Caco-2 (cell line): ENCODE data around the gene AFP. TPM values are rescaled to one million over a fixed set of nuclear protein-coding genes. Genes with fewer than 3 reads are reported as not detected.
A peak's percentile ranks its signal among the peaks of the same experiment; 100 is the strongest.

Experiments used
- BruUV-seq: library from RNA; stranded (reverse); fragments of 400-500 nt; replicated peaks from 2 replicates; lab custom pipeline; 2021; lab: Mats Ljungman, UMichigan
- CTCF ChIA-PET: fragments of 300-600 bp; sonication (Branson Sonifier 250); formaldehyde crosslinking; loops from one replicate; lab custom pipeline; 2022; ENCODE audit warnings: antibody characterized with exemption; lab: Charles Lee
- POLR2A ChIA-PET: fragments of 300-600 bp; sonication (Branson Sonifier 250); formaldehyde crosslinking; loops from one replicate; lab custom pipeline; 2022; ENCODE audit warnings: antibody characterized with exemption; lab: Charles Lee
- DNase-seq, 2 experiments: peaks; one replicate each; pipeline versions ENCODE4 v3.0.0 to v3.0.0-alpha.2; 2020 to 2022
- H3K27me3 ChIP-seq: replicated peaks from 2 replicates; pipeline ENCODE4 v1.6.0; 2011; ENCODE audit warnings: low read length; ENCODE audit not compliant: control insufficient read depth, insufficient read depth
- H3K36me3 ChIP-seq: 2 replicates; pipeline ENCODE4 v1.5.1; 2011; ENCODE audit warnings: low read length; ENCODE audit not compliant: control insufficient read depth, insufficient read depth
- H3K4me1 ChIP-seq: fragments of 250-450 bp; sonication (Bioruptor Pico); 2 replicates; pipeline ENCODE4 v1.5.1; 2020; ENCODE audit warnings: mild to moderate bottlenecking
- H3K4me3 ChIP-seq: 2 replicates; pipeline ENCODE4 v1.5.1; 2011; ENCODE audit warnings: low read depth, mild to moderate bottlenecking, control low read depth, low read length
- H3K9me3 ChIP-seq: fragments of 250-450 bp; sonication (Bioruptor Pico); 2 replicates; pipeline ENCODE4 v1.5.1; 2020; ENCODE audit warnings: mild to moderate bottlenecking, moderate library complexity
- H3K27ac Mint-ChIP-seq: one replicate; pipeline ENCODE4 v1.8.0; 2022; ENCODE audit warnings: mixed read lengths; ENCODE audit not compliant: unreplicated experiment
- H3K27me3 Mint-ChIP-seq: one replicate; pipeline ENCODE4 v1.8.0; 2022; ENCODE audit warnings: mixed read lengths; ENCODE audit not compliant: insufficient read depth, unreplicated experiment
- H3K36me3 Mint-ChIP-seq: one replicate; pipeline ENCODE4 v1.8.0; 2022; ENCODE audit warnings: mild to moderate bottlenecking, mixed read lengths; ENCODE audit not compliant: insufficient read depth, unreplicated experiment
- H3K4me1 Mint-ChIP-seq: one replicate; pipeline ENCODE4 v1.8.0; 2022; ENCODE audit warnings: low read depth, mixed read lengths; ENCODE audit not compliant: unreplicated experiment
- H3K4me3 Mint-ChIP-seq: one replicate; pipeline ENCODE4 v1.8.0; 2022; ENCODE audit warnings: mild to moderate bottlenecking, moderate library complexity, mixed read lengths; ENCODE audit not compliant: unreplicated experiment
- H3K9me3 Mint-ChIP-seq: one replicate; pipeline ENCODE4 v1.8.0; 2022; ENCODE audit warnings: mixed read lengths; ENCODE audit not compliant: unreplicated experiment
- intact Hi-C: fragments of 100-400 bp; cut with micrococcal nuclease; formaldehyde crosslinking; loops from one replicate; pipeline ENCODE4 v1.10.0; 2022; ENCODE audit not compliant: unreplicated experiment
- total RNA-seq: library from RNA; stranded (reverse); gene quantifications from 2 replicates; pipeline ENCODE4 v1.2.3, GENCODE V29; 2022
- TF ChIP-seq, protein P1 (sequence below), 2 experiments: fragments of 200-600 bp in 1 of 2; IDR thresholded peaks; 1 replicate in 1 of 2; 2 replicates in 1 of 2; pipeline versions ENCODE4 v1.5.1 to v1.8.0; 2011 to 2022; ENCODE audit warnings: antibody characterized with exemption in 1 of 2, control low read depth in 1 of 2, inconsistent platforms in 1 of 2, low read depth in 1 of 2, low read length in 1 of 2, mild to moderate bottlenecking in 1 of 2, moderate library complexity in 1 of 2; ENCODE audit not compliant: insufficient read depth in 1 of 2, severe bottlenecking in 1 of 2, unreplicated experiment in 1 of 2

AFP gene
- total RNA-seq, 1 experiment from 2014 or later, result 158 TPM

- no peak overlapping the region for H3K27ac Mint-ChIP-seq
- no peaks in the 10 kb centered on the region for H3K27me3 Mint-ChIP-seq
- CTCF ChIA-PET, result interaction anchor here (0.9 kb wide), 1 partner anchor 144 kb away, joined by 3 read pairs; no protein-coding TSS in a partner anchor
Measured at GRCh38 chr4:73485085-73485484, 49.1 kb downstream of the AFP start.

GRCh38 chr4:73485596-73485995, 49.6 kb downstream of the AFP start:
- no peaks in the 10 kb centered on the region for H3K36me3 ChIP-seq
- H3K9me3 Mint-ChIP-seq, result peaks cover 9% of the 10 kb centered on the region
- H3K36me3 Mint-ChIP-seq, result no peaks in the 10 kb centered on the region
- no peaks in the 10 kb centered on the region for H3K27me3 Mint-ChIP-seq
- peaks cover 35% of the 10 kb centered on the region for H3K4me1 ChIP-seq
- ChIA-PET CTCF (no interaction called here), POLR2A (no interaction called here)
- H3K27me3 ChIP-seq, result no peaks in the 10 kb centered on the region
- peaks cover 23% of the 10 kb centered on the region for H3K4me1 Mint-ChIP-seq
- H3K27ac Mint-ChIP-seq, result no peak overlapping the region
- no TSS peak for BruUV-seq
- H3K4me3 Mint-ChIP-seq, result no peak overlapping the region
- no peak overlapping the region for H3K4me3 ChIP-seq
- intact Hi-C loops, result no loop called here
- no peak for DNase-seq
- no peaks in the 10 kb centered on the region for H3K9me3 ChIP-seq
- TF ChIP-seq, protein P1, sequence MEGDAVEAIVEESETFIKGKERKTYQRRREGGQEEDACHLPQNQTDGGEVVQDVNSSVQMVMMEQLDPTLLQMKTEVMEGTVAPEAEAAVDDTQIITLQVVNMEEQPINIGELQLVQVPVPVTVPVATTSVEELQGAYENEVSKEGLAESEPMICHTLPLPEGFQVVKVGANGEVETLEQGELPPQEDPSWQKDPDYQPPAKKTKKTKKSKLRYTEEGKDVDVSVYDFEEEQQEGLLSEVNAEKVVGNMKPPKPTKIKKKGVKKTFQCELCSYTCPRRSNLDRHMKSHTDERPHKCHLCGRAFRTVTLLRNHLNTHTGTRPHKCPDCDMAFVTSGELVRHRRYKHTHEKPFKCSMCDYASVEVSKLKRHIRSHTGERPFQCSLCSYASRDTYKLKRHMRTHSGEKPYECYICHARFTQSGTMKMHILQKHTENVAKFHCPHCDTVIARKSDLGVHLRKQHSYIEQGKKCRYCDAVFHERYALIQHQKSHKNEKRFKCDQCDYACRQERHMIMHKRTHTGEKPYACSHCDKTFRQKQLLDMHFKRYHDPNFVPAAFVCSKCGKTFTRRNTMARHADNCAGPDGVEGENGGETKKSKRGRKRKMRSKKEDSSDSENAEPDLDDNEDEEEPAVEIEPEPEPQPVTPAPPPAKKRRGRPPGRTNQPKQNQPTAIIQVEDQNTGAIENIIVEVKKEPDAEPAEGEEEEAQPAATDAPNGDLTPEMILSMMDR (IDR thresholded peaks at IDR 0.05; ENCODE audit: insufficient read depth in 1 of 2, low read depth in 1 of 2, low read length in 1 of 2, severe bottlenecking in 1 of 2, unreplicated experiment in 1 of 2), result no peak

More at GRCh38 chr4:73485085-73485484, 49.1 kb downstream of the AFP start:
- Histone ChIP-seq H3K27me3 (no peaks in the 10 kb centered on the region), H3K4me3 (no peak overlapping the region), H3K9me3 (no peaks in the 10 kb centered on the region), H3K36me3 (no peaks in the 10 kb centered on the region), H3K4me1 (peaks cover 37% of the 10 kb centered on the region)
- Mint-ChIP-seq H3K4me3 (no peak overlapping the region), H3K9me3 (peaks cover 9% of the 10 kb centered on the region), H3K4me1 (peaks cover 24% of the 10 kb centered on the region), H3K36me3 (no peaks in the 10 kb centered on the region)
- TF ChIP-seq, protein P1 (IDR thresholded peaks at IDR 0.05; ENCODE audit: insufficient read depth in 1 of 2, low read depth in 1 of 2, low read length in 1 of 2, severe bottlenecking in 1 of 2, unreplicated experiment in 1 of 2), result no peak
- intact Hi-C loops, result no loop called here
- POLR2A ChIA-PET, result no interaction called here
- BruUV-seq, result no TSS peak
- no peak for DNase-seq

DNA sequence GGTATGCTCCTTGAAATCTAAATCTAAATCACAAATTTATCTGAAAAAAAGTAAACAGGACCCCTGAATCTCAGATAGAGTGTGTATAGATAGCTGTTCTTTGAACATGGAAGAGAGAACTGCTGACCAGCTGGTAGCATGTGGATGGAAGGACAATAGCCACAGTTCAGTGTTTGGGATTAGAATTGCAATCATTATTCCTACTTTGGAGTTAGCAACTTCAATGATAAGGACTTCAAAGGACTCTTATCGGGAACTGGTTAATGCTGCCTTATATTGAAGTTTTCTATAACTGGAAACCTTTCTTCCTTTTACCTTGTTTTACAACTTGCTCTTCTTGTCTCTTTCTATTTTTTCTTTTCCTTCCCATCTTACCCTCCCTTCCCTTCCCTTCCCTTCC, 50.5 kb downstream of the AFP start:
- intact Hi-C loops, result no loop called here
- Histone ChIP-seq H3K9me3 (no peaks in the 10 kb centered on the region), H3K27me3 (no peaks in the 10 kb centered on the region), H3K36me3 (no peaks in the 10 kb centered on the region), H3K4me3 (no peak overlapping the region), H3K4me1 (peaks cover 27% of the 10 kb centered on the region)
- H3K27me3 Mint-ChIP-seq, result no peaks in the 10 kb centered on the region
- CTCF ChIA-PET, result interaction anchor here (0.6 kb wide), 1 partner anchor 13 kb away, joined by 3 read pairs; no protein-coding TSS in a partner anchor
- H3K36me3 Mint-ChIP-seq, result no peaks in the 10 kb centered on the region
- H3K27ac Mint-ChIP-seq, result peak overlapping the region; percentile 79
- TF ChIP-seq, protein P1 (IDR thresholded peaks at IDR 0.05; ENCODE audit: insufficient read depth in 1 of 2, low read depth in 1 of 2, low read length in 1 of 2, severe bottlenecking in 1 of 2, unreplicated experiment in 1 of 2), result no peak
- H3K4me1 Mint-ChIP-seq, result peaks cover 17% of the 10 kb centered on the region
- DNase-seq, result no peak
- POLR2A ChIA-PET, result no interaction called here
- H3K4me3 Mint-ChIP-seq, result peak overlapping the region; percentile 10
- H3K9me3 Mint-ChIP-seq, result peaks cover 9% of the 10 kb centered on the region
- BruUV-seq, result no TSS peak
